Calu3 (cell line): ENCODE results near the gene RNF144A. TPM values are rescaled to one million over a fixed set of nuclear protein-coding genes. Genes with fewer than 3 reads are reported as not detected.

Experiments
- BruUV-seq: library from RNA; stranded (reverse); fragments of 400-500 nt; replicated peaks from 2 replicates; lab custom pipeline; 2021; lab: Mats Ljungman, UMichigan
- CTCF ChIA-PET: fragments of 300-600 bp; sonication (Branson Sonifier 250); formaldehyde crosslinking; loops from one replicate; lab custom pipeline; 2022; ENCODE audit warnings: antibody characterized with exemption; lab: Charles Lee
- DNase-seq: peaks from one replicate; pipeline ENCODE4 v3.0.0; 2022
- H3K27ac Mint-ChIP-seq: one replicate; pipeline ENCODE4 v1.8.0; 2022; ENCODE audit warnings: mixed read lengths; ENCODE audit not compliant: unreplicated experiment
- H3K27me3 Mint-ChIP-seq: one replicate; pipeline ENCODE4 v1.8.0; 2022; ENCODE audit warnings: mixed read lengths; ENCODE audit not compliant: unreplicated experiment
- H3K36me3 Mint-ChIP-seq: one replicate; pipeline ENCODE4 v1.8.0; 2022; ENCODE audit warnings: mild to moderate bottlenecking, moderate library complexity, mixed read lengths; ENCODE audit not compliant: insufficient read depth, unreplicated experiment
- H3K4me1 Mint-ChIP-seq: one replicate; pipeline ENCODE4 v1.8.0; 2022; ENCODE audit warnings: mild to moderate bottlenecking, low read depth, mixed read lengths; ENCODE audit not compliant: unreplicated experiment
- H3K4me3 Mint-ChIP-seq: one replicate; pipeline ENCODE4 v1.8.0; 2022; ENCODE audit warnings: mild to moderate bottlenecking, low read depth, moderate library complexity, mixed read lengths; ENCODE audit not compliant: unreplicated experiment
- H3K9me3 Mint-ChIP-seq: one replicate; pipeline ENCODE4 v1.8.0; 2022; ENCODE audit warnings: low read depth, mixed read lengths; ENCODE audit not compliant: unreplicated experiment
- intact Hi-C: fragments of 100-400 bp; cut with micrococcal nuclease; formaldehyde crosslinking; loops from one replicate; pipeline ENCODE4 v1.10.0; 2022; ENCODE audit not compliant: unreplicated experiment
- total RNA-seq: library from RNA; stranded (reverse); gene quantifications from 2 replicates; pipeline ENCODE4 v1.2.3, GENCODE V29; 2022
- TF ChIP-seq, protein P1 (sequence below): fragments of 200-600 bp; IDR thresholded peaks from one replicate; pipeline ENCODE4 v1.8.0; 2022; ENCODE audit warnings: antibody characterized with exemption; ENCODE audit not compliant: unreplicated experiment

RNF144A gene
- total RNA-seq, 1 experiment from 2014 or later = 13.7 TPM

GRCh38 chr2:7068457-7068856 lies 151.2 kb downstream of the RNF144A start:
- DNase-seq = no peak

GRCh38 chr2:7070483-7070882 lies 153.3 kb downstream of the RNF144A start:
- Mint-ChIP-seq H3K9me3 (no peaks in the 10 kb centered on the region), H3K4me1 (no peaks in the 10 kb centered on the region), H3K4me3 (no peak overlapping the region), H3K27ac (no peak overlapping the region), H3K27me3 (no peaks in the 10 kb centered on the region), H3K36me3 (no peaks in the 10 kb centered on the region)
- intact Hi-C loops = no loop called here
- TF ChIP-seq, protein P1, sequence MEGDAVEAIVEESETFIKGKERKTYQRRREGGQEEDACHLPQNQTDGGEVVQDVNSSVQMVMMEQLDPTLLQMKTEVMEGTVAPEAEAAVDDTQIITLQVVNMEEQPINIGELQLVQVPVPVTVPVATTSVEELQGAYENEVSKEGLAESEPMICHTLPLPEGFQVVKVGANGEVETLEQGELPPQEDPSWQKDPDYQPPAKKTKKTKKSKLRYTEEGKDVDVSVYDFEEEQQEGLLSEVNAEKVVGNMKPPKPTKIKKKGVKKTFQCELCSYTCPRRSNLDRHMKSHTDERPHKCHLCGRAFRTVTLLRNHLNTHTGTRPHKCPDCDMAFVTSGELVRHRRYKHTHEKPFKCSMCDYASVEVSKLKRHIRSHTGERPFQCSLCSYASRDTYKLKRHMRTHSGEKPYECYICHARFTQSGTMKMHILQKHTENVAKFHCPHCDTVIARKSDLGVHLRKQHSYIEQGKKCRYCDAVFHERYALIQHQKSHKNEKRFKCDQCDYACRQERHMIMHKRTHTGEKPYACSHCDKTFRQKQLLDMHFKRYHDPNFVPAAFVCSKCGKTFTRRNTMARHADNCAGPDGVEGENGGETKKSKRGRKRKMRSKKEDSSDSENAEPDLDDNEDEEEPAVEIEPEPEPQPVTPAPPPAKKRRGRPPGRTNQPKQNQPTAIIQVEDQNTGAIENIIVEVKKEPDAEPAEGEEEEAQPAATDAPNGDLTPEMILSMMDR = no peak
- CTCF ChIA-PET = no interaction called here
- DNase-seq = no peak
- no TSS peak for BruUV-seq

More at GRCh38 chr2:7068457-7068856, 151.2 kb downstream of the RNF144A start:
- CTCF ChIA-PET = no interaction called here
- Mint-ChIP-seq H3K27ac (no peak overlapping the region), H3K27me3 (no peaks in the 10 kb centered on the region), H3K9me3 (peaks cover under 1% of the 10 kb centered on the region), H3K36me3 (no peaks in the 10 kb centered on the region), H3K4me3 (no peak overlapping the region), H3K4me1 (no peaks in the 10 kb centered on the region)
- TF ChIP-seq, protein P1 = no peak
- intact Hi-C loops = no loop called here
- no TSS peak for BruUV-seq

- no peaks in the 10 kb centered on the region for H3K9me3 Mint-ChIP-seq
- no peaks in the 10 kb centered on the region for H3K4me1 Mint-ChIP-seq
- intact Hi-C loops = no loop called here
- no peaks in the 10 kb centered on the region for H3K27me3 Mint-ChIP-seq
- H3K4me3 Mint-ChIP-seq = no peak overlapping the region
- CTCF ChIA-PET = no interaction called here
- BruUV-seq = no TSS peak
- TF ChIP-seq, protein P1 = no peak
- no peaks in the 10 kb centered on the region for H3K36me3 Mint-ChIP-seq
- H3K27ac Mint-ChIP-seq = no peak overlapping the region
- DNase-seq = no peak
Measured at GRCh38 chr2:7071154-7071553, 153.9 kb downstream of the RNF144A start.

DNA sequence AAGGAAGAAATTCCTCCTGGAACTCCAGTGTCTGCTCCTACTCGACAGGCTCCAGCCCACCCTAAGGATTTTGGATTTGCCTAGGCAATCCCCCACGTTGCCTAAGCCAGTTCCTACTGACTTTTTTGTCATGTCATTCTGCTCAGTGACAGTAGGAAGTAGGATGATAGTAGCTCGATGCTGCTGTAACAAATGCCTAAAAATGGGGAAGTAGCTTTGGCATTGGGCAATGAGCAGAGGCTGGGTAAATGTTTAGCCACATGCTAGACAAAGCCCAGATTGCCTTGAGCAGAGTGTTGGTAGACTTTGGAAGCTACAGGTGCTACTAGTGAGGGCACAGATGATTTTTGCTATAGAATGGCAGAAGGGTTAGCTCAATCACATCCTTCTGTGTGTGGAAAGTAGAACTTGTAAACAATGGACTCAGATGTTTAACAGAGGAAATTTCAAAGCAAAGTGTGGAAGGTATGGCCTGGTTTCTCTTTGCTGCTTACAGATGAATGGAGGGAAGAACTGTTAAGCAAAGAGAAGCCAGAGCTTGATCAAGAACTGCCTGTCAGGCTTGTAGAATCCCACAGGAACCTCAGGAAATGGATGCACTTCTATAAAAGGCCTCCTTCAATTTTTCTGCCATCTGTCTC lies 154.8 kb downstream of the RNF144A start:
- Mint-ChIP-seq H3K36me3 (no peaks in the 10 kb centered on the region), H3K27ac (no peak overlapping the region), H3K4me1 (no peaks in the 10 kb centered on the region), H3K9me3 (no peaks in the 10 kb centered on the region), H3K4me3 (no peak overlapping the region), H3K27me3 (no peaks in the 10 kb centered on the region)
- CTCF ChIA-PET = no interaction called here
- intact Hi-C loops = no loop called here
- DNase-seq = no peak
- TF ChIP-seq, protein P1 = no peak
- no TSS peak for BruUV-seq
